Left ventricle myocardium inferior (tissue), 1 donor: ENCODE results near the gene CXCR5. TPM values are rescaled to one million over a fixed set of nuclear protein-coding genes. Genes with fewer than 3 reads are reported as not detected.

ENCODE experiments used
- DNase-seq: peaks from one replicate; pipeline ENCODE4 v3.0.0-alpha.2; 2020
- H3K27ac ChIP-seq: fragments of 200-600 bp; replicated peaks from 2 replicates; pipeline ENCODE4 v1.8.0; 2021
- H3K27me3 ChIP-seq: fragments of 200-600 bp; 2 replicates; pipeline ENCODE4 v1.8.0; 2021; ENCODE audit warnings: low read depth
- H3K36me3 ChIP-seq: fragments of 200-600 bp; 2 replicates; pipeline ENCODE4 v1.8.0; 2021
- H3K4me1 ChIP-seq: fragments of 200-600 bp; 2 replicates; pipeline ENCODE4 v1.8.0; 2021
- H3K4me3 ChIP-seq: fragments of 200-600 bp; 2 replicates; pipeline ENCODE4 v1.8.0; 2021; ENCODE audit warnings: mild to moderate bottlenecking, moderate library complexity
- H3K9me3 ChIP-seq: fragments of 200-600 bp; replicated peaks from 2 replicates; pipeline ENCODE4 v1.8.0; 2021
- intact Hi-C: fragments of 100-400 bp; cut with micrococcal nuclease; formaldehyde crosslinking; loops from one replicate; pipeline ENCODE4 v1.11.0; 2022
- total RNA-seq: library from RNA; stranded (reverse); fragmentation: NEBNext Ultra II Directional; extraction: Animal tissue kit (Norgen Biotek cat#: 25700); gene quantifications from one replicate; pipeline ENCODE4 v1.2.1, GENCODE V29; 2021
- TF ChIP-seq, protein P1 (sequence below): fragments of 200-600 bp; IDR thresholded peaks from 2 replicates; pipeline ENCODE4 v1.8.0; 2021; ENCODE audit warnings: antibody characterized with exemption, mild to moderate bottlenecking, borderline replicate concordance
- donor health status: DM: no; HTN: yes; CAD: no; lungs with severe emphysema.

Gene CXCR5
- total RNA-seq, 1 donor from 2014 or later: not detected

DNA sequence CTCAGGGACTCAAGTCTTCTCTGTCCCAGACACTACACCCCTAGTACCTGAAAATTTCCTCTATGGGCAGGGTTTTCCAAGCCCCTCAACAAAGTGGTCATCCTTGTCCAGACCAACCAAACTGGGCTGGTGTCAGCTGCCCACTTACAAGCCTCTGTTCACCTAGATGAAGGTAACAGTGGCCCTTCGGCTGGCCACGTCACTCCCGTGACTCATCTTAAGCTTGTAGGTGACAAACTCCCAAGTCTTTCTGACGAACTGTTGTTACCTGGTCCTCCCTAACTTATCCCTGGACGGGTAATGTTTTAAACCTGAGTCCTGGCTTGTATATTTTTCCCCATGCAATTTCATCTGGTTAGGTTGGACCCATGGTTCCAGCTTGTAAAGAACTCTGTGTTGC lies 4.7 kb downstream of the CXCR5 start:
- Histone ChIP-seq H3K4me3 (no peak overlapping the region), H3K27ac (no peak overlapping the region), H3K4me1 (peaks cover 33% of the 10 kb centered on the region), H3K27me3 (no peaks in the 10 kb centered on the region), H3K36me3 (no peaks in the 10 kb centered on the region), H3K9me3 (no peaks in the 10 kb centered on the region)
- TF ChIP-seq, protein P1, sequence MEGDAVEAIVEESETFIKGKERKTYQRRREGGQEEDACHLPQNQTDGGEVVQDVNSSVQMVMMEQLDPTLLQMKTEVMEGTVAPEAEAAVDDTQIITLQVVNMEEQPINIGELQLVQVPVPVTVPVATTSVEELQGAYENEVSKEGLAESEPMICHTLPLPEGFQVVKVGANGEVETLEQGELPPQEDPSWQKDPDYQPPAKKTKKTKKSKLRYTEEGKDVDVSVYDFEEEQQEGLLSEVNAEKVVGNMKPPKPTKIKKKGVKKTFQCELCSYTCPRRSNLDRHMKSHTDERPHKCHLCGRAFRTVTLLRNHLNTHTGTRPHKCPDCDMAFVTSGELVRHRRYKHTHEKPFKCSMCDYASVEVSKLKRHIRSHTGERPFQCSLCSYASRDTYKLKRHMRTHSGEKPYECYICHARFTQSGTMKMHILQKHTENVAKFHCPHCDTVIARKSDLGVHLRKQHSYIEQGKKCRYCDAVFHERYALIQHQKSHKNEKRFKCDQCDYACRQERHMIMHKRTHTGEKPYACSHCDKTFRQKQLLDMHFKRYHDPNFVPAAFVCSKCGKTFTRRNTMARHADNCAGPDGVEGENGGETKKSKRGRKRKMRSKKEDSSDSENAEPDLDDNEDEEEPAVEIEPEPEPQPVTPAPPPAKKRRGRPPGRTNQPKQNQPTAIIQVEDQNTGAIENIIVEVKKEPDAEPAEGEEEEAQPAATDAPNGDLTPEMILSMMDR: no peak
- DNase-seq: no peak
- intact Hi-C loops: no loop called here

DNA sequence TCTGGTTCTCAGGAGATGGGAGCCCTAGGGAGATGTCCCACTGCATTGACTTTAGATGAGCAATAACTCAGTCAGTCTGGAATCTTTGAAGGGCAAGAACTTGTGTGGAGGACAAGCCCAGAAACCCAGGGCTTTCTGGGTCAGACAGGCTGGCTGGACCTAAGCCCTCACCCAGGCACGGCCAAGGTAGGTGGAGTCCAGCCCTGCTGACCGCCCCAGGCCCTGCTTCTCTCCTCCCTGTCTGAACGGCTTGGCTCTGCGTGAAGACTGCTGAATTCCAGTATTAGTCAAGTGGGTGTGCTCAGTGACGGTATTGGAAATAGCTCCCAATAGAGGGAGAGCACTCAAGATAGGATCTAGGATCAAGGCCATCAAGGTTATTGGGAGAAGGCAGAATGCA lies 6.1 kb downstream of the CXCR5 start:
- Histone ChIP-seq H3K4me1 (peaks cover 33% of the 10 kb centered on the region), H3K4me3 (no peak overlapping the region), H3K9me3 (no peaks in the 10 kb centered on the region), H3K27me3 (no peaks in the 10 kb centered on the region), H3K27ac (peak overlapping the region; percentile 27), H3K36me3 (no peaks in the 10 kb centered on the region)
- TF ChIP-seq, protein P1: no peak
- intact Hi-C loops: no loop called here
- peak; percentile 74 for DNase-seq

DNA sequence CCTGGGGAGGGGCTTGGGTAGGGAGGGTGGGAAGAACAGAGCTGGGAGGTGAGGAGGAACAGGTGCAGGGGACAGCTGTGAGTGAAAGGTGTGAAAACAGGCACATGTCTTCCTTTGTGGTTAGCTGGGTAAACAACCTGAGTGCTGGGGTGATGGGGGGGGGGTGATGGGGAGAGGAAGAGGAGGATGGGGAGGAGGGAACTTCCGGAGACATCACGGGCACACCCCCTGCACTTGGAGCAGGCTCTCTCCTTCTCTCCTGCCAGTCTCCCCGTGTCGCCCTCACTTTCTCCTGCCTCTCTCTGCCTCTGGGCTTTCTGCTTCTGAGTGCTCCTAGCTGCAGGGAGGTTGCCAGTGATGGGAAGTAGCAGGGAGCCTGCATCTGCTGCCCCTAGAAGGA lies 8.8 kb downstream of the CXCR5 start:
- Histone ChIP-seq H3K36me3 (no peaks in the 10 kb centered on the region), H3K4me3 (no peak overlapping the region), H3K4me1 (peaks cover 29% of the 10 kb centered on the region), H3K9me3 (no peaks in the 10 kb centered on the region), H3K27ac (no peak overlapping the region), H3K27me3 (no peaks in the 10 kb centered on the region)
- intact Hi-C loops: no loop called here
- TF ChIP-seq, protein P1: no peak
- no peak for DNase-seq

DNA sequence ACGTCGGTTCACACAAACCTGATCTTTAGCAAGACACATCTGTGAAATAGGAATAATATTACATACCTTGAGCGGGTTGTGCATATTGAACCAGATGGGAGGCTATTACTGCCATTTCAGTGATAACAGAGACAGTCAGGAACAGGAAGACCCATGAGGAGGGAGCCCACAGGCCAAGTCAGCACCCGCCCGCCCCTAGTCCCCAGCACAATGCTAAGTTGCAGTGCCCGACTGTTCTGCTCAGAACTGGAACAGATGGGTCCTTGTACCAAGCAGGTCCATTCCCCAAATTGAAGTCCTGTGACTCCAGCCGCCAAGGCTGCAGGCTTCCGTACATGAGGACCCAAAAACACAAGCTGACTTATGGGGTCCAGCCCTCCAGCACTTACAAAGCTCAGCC lies 9.3 kb downstream of the CXCR5 start:
- H3K27ac ChIP-seq: no peak overlapping the region
- DNase-seq: no peak
- H3K4me1 ChIP-seq: peaks cover 25% of the 10 kb centered on the region
- TF ChIP-seq, protein P1: no peak
- intact Hi-C loops: no loop called here
- H3K36me3 ChIP-seq: no peaks in the 10 kb centered on the region
- H3K9me3 ChIP-seq: no peaks in the 10 kb centered on the region
- H3K27me3 ChIP-seq: no peaks in the 10 kb centered on the region
- H3K4me3 ChIP-seq: no peak overlapping the region

DNA sequence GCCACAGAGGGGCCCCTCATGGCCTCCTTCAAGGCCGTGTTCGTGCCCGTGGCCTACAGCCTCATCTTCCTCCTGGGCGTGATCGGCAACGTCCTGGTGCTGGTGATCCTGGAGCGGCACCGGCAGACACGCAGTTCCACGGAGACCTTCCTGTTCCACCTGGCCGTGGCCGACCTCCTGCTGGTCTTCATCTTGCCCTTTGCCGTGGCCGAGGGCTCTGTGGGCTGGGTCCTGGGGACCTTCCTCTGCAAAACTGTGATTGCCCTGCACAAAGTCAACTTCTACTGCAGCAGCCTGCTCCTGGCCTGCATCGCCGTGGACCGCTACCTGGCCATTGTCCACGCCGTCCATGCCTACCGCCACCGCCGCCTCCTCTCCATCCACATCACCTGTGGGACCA lies 10.0 kb downstream of the CXCR5 start:
- intact Hi-C loops: no loop called here
- H3K27ac ChIP-seq: no peak overlapping the region
- H3K4me1 ChIP-seq: peaks cover 18% of the 10 kb centered on the region

More for the DNA sequence above, 10.0 kb downstream of the CXCR5 start:
- H3K27me3 ChIP-seq: no peaks in the 10 kb centered on the region
- DNase-seq: no peak
- TF ChIP-seq, protein P1: no peak
- H3K36me3 ChIP-seq: peaks cover 5% of the 10 kb centered on the region
- no peak overlapping the region for H3K4me3 ChIP-seq
- H3K9me3 ChIP-seq: no peaks in the 10 kb centered on the region
